ENCODE data around the gene ASPDH. TPM values are rescaled to one million over a fixed set of nuclear protein-coding genes. Genes with fewer than 3 reads are reported as not detected.

ASPDH gene
- total RNA-seq, 1 experiment from 2014 or later: not detected

DNA sequence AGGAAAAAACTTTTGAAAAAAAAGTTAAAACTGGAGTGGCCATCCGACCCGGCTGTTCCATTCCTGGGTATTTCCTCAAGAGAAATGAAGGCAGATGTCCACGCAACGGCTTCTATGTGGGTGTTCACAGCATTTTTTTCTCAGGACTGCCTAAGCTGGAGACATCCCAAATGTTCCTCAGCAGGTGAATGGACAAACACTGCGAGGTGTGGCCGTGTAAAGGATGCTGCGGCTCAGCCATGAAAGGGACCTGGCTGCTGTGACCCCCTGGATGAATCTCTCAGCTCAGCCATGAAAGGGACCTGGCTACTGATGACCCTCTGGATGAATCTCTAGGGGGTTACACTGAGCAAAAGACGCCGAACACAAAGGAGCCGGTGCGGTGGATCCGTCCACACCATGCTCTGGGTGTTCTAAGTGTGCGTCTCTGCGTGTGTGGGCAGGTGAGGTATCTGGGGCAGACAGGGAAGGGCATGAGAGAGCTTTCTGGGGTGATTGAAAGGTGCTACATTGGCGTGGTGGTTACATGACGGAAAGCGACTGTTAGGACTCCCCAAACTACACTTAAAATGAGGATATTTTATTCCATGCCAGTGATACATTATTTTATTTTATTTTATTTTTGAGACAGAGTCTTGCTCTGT, 7.2 kb upstream of the ASPDH start:
- H3K27me3 ChIP-seq (replicated peaks; ENCODE audit: control insufficient read depth, insufficient read depth, low read length): no peaks in the 10 kb centered on the region
- CTCF ChIA-PET: interaction anchor here (0.7 to 0.8 kb wide), 2 partner anchors 9 to 17 kb away, joined by 3 read pairs; no protein-coding TSS in a partner anchor

GRCh38 chr19:50519006-50519575, 5.4 kb upstream of the ASPDH start:
- Mint-ChIP-seq H3K9me3 (ENCODE audit: unreplicated experiment) (no peaks in the 10 kb centered on the region), H3K4me1 (ENCODE audit: low read depth, unreplicated experiment) (no peaks in the 10 kb centered on the region), H3K4me3 (ENCODE audit: unreplicated experiment) (no peak overlapping the region), H3K27ac (ENCODE audit: unreplicated experiment) (no peak overlapping the region), H3K36me3 (ENCODE audit: insufficient read depth, unreplicated experiment) (no peaks in the 10 kb centered on the region), H3K27me3 (ENCODE audit: insufficient read depth, unreplicated experiment) (no peaks in the 10 kb centered on the region)
- no peaks in the 10 kb centered on the region for H3K36me3 ChIP-seq (ENCODE audit: control insufficient read depth, insufficient read depth, low read length)
- H3K9me3 ChIP-seq: no peaks in the 10 kb centered on the region
- H3K4me3 ChIP-seq (ENCODE audit: low read depth, low read length): no peak overlapping the region
- CTCF ChIA-PET: interaction anchor here (0.6 to 1.1 kb wide), 2 partner anchors 38 to 190 kb away, joined by 5 to 7 read pairs; no protein-coding TSS in a partner anchor
- BruUV-seq (replicated peaks): no TSS peak
- intact Hi-C loops (cut with micrococcal nuclease; ENCODE audit: unreplicated experiment): no loop called here
- DNase-seq: no peak
- no peaks in the 10 kb centered on the region for H3K4me1 ChIP-seq
- H3K27me3 ChIP-seq (replicated peaks; ENCODE audit: control insufficient read depth, insufficient read depth, low read length): no peaks in the 10 kb centered on the region
- no peak for TF ChIP-seq CTCF (IDR thresholded peaks at IDR 0.05; ENCODE audit: insufficient read depth in 1 of 2, low read depth in 1 of 2, low read length in 1 of 2, severe bottlenecking in 1 of 2, unreplicated experiment in 1 of 2)
- POLR2A ChIA-PET: interaction anchor here (0.5 kb wide), 1 partner anchor 151 kb away, joined by 3 read pairs; no protein-coding TSS in a partner anchor

More for the DNA sequence above, 7.2 kb upstream of the ASPDH start:
- Mint-ChIP-seq H3K9me3 (ENCODE audit: unreplicated experiment) (no peaks in the 10 kb centered on the region), H3K4me3 (ENCODE audit: unreplicated experiment) (no peak overlapping the region), H3K27ac (ENCODE audit: unreplicated experiment) (no peak overlapping the region), H3K27me3 (ENCODE audit: insufficient read depth, unreplicated experiment) (no peaks in the 10 kb centered on the region), H3K36me3 (ENCODE audit: insufficient read depth, unreplicated experiment) (no peaks in the 10 kb centered on the region), H3K4me1 (ENCODE audit: low read depth, unreplicated experiment) (no peaks in the 10 kb centered on the region)
- Histone ChIP-seq H3K9me3 (no peaks in the 10 kb centered on the region), H3K4me3 (ENCODE audit: low read depth, low read length) (no peak overlapping the region), H3K36me3 (ENCODE audit: control insufficient read depth, insufficient read depth, low read length) (no peaks in the 10 kb centered on the region), H3K4me1 (no peaks in the 10 kb centered on the region)
- no TSS peak for BruUV-seq (replicated peaks)
- no peak for TF ChIP-seq CTCF (IDR thresholded peaks at IDR 0.05; ENCODE audit: insufficient read depth in 1 of 2, low read depth in 1 of 2, low read length in 1 of 2, severe bottlenecking in 1 of 2, unreplicated experiment in 1 of 2)
- intact Hi-C loops (cut with micrococcal nuclease; ENCODE audit: unreplicated experiment): no loop called here
- POLR2A ChIA-PET: no interaction called here
- DNase-seq: no peak

GRCh38 chr19:50518091-50519005, 4.6 kb upstream of the ASPDH start:
- Histone ChIP-seq H3K4me1 (no peaks in the 10 kb centered on the region), H3K4me3 (ENCODE audit: low read depth, low read length) (no peak overlapping the region), H3K27me3 (replicated peaks; ENCODE audit: control insufficient read depth, insufficient read depth, low read length) (no peaks in the 10 kb centered on the region), H3K36me3 (ENCODE audit: control insufficient read depth, insufficient read depth, low read length) (no peaks in the 10 kb centered on the region), H3K9me3 (no peaks in the 10 kb centered on the region)
- ChIA-PET CTCF (interaction anchor here (0.6 to 1.1 kb wide), 2 partner anchors 38 to 190 kb away, joined by 5 to 7 read pairs; no protein-coding TSS in a partner anchor), POLR2A (interaction anchor here (0.5 kb wide), 1 partner anchor 150 kb away, joined by 3 read pairs; no protein-coding TSS in a partner anchor)
- H3K27me3 Mint-ChIP-seq (ENCODE audit: insufficient read depth, unreplicated experiment): no peaks in the 10 kb centered on the region
- H3K36me3 Mint-ChIP-seq (ENCODE audit: insufficient read depth, unreplicated experiment): no peaks in the 10 kb centered on the region
- no peaks in the 10 kb centered on the region for H3K9me3 Mint-ChIP-seq (ENCODE audit: unreplicated experiment)
- no TSS peak for BruUV-seq (replicated peaks)
- no peak overlapping the region for H3K4me3 Mint-ChIP-seq (ENCODE audit: unreplicated experiment)
- TF ChIP-seq CTCF (IDR thresholded peaks at IDR 0.05; ENCODE audit: insufficient read depth in 1 of 2, low read depth in 1 of 2, low read length in 1 of 2, severe bottlenecking in 1 of 2, unreplicated experiment in 1 of 2): peak in 1 of 2 experiments; percentile 37
- no peak for DNase-seq
- H3K4me1 Mint-ChIP-seq (ENCODE audit: low read depth, unreplicated experiment): no peaks in the 10 kb centered on the region
- intact Hi-C loops (cut with micrococcal nuclease; ENCODE audit: unreplicated experiment): no loop called here
- no peak overlapping the region for H3K27ac Mint-ChIP-seq (ENCODE audit: unreplicated experiment)
